ENCODE measurements around the gene SERPINE3.

The SERPINE3 gene

GRCh38 chr13:51329606-51330005, 9.9 kb upstream of the SERPINE3 start:
- no peak for DNase-seq

- no peak for DNase-seq
These were observed 8.7 kb upstream of the SERPINE3 start for GRCh38 chr13:51330791-51331190.

GRCh38 chr13:51331354-51331861, 8.1 kb upstream of the SERPINE3 start:
- DNase-seq: no peak

GRCh38 chr13:51332566-51333361, 6.7 kb upstream of the SERPINE3 start:
- no peak for DNase-seq

- no peak for DNase-seq
These were observed 6.1 kb upstream of the SERPINE3 start for GRCh38 chr13:51333421-51333820.

- no peak for DNase-seq
These were observed 5.7 kb upstream of the SERPINE3 start for GRCh38 chr13:51333826-51334225.

GRCh38 chr13:51336746-51337145, 2.7 kb upstream of the SERPINE3 start:
- DNase-seq: no peak

- no peak for DNase-seq
These were observed 651 bp downstream of the SERPINE3 start for GRCh38 chr13:51339952-51340732.

- no peak for DNase-seq
These were observed 1.7 kb downstream of the SERPINE3 start for GRCh38 chr13:51341232-51341631.

GRCh38 chr13:51341791-51342190, 2.3 kb downstream of the SERPINE3 start:
- DNase-seq: no peak

GRCh38 chr13:51342706-51343105, 3.2 kb downstream of the SERPINE3 start:
- no peak for DNase-seq

- DNase-seq: no peak
These were observed 4.0 kb downstream of the SERPINE3 start for GRCh38 chr13:51343475-51343874.

GRCh38 chr13:51346397-51346796, 6.9 kb downstream of the SERPINE3 start:
- DNase-seq: peak in 1 of 4 experiments; percentile 2

- no peak for DNase-seq
These were observed 7.6 kb downstream of the SERPINE3 start for GRCh38 chr13:51347099-51347498.

GRCh38 chr13:51348069-51348967, 8.8 kb downstream of the SERPINE3 start:
- DNase-seq: no peak

- no peak for DNase-seq
These were observed 9.5 kb downstream of the SERPINE3 start for GRCh38 chr13:51349016-51349415.

GRCh38 chr13:51355217-51355616, 15.7 kb downstream of the SERPINE3 start:
- no peak for DNase-seq

GRCh38 chr13:51357928-51358595, 18.6 kb downstream of the SERPINE3 start:
- no peak for DNase-seq

GRCh38 chr13:51359352-51359751, 19.9 kb downstream of the SERPINE3 start:
- no peak for DNase-seq

GRCh38 chr13:51360489-51360888, 21.0 kb downstream of the SERPINE3 start:
- no peak for DNase-seq

GRCh38 chr13:51361106-51361505, 21.6 kb downstream of the SERPINE3 start:
- DNase-seq: no peak

GRCh38 chr13:51363625-51364024, 24.1 kb downstream of the SERPINE3 start:
- no peak for DNase-seq

Measured in activated CD4-positive, CD25-positive, alpha-beta regulatory T cell (primary cell).